Ramos (cell line): ENCODE results near the gene OR14J1.
"Not testable (repeated sequence)": the region's sequence is repeated elsewhere in the genome, so short reads cannot be mapped to it uniquely, and the experiment has no call there.

Source experiments
- in situ Hi-C: fragments of 300-500 bp; cut with MboI; formaldehyde crosslinking; loops from one replicate; pipeline ENCODE4 v1.14.3; 2022; ENCODE audit warnings: low sequenced_read_pairs; ENCODE audit not compliant: unreplicated experiment

The OR14J1 gene, protein sequence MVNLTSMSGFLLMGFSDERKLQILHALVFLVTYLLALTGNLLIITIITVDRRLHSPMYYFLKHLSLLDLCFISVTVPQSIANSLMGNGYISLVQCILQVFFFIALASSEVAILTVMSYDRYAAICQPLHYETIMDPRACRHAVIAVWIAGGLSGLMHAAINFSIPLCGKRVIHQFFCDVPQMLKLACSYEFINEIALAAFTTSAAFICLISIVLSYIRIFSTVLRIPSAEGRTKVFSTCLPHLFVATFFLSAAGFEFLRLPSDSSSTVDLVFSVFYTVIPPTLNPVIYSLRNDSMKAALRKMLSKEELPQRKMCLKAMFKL

GRCh38 chr6:29301316-29301715 is at the start of gene OR14J1:
OR14J1 (plus strand) TSS chr6:29301701; CDS start chr6:29306690, 4,989 bp downstream.
- in situ Hi-C loops = no loop called here

DNA sequence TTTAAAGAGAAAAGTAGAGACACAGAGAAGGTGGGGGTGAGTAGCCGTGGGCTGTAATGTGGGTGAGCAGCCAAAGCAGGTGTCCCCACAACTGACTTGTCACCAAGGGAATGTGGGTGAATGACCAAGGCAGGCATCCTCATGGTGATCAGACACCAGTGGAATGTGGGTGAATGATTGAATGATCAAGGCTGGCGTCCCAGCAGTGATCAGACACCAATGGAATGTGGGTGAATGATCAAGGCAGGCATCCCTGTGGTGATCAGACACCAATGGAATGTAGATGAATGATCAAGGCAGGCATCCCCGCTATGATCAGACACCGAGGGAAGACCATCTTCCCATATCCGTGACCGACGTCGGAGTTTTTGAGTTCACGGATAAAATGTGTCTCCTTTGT is 49.8 kb upstream of the OR14J1 start:
- in situ Hi-C loops = no loop called here

DNA sequence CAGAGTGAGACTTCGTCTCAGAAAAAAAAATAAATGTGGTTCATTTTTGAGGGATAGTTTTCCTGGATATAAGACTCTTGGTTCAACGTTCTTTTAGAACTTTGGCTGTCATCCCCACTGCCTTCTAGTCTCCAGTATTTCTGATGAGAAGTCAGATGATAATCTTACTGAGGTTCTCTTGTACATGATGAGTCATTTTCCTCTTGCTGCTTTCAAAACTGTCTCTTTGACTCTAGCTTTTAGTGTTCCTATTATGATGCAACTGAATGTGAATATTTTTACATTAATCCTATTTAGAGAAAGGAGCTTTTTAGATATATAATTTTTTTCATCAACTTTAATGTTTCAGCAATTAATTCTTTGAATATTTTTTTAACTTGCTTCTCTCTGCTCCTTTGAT is 46.0 kb upstream of the OR14J1 start:
- in situ Hi-C loops = no loop called here

- in situ Hi-C loops = no loop called here
Measured at GRCh38 chr6:29259721-29260120, 41.8 kb upstream of the OR14J1 start.

DNA sequence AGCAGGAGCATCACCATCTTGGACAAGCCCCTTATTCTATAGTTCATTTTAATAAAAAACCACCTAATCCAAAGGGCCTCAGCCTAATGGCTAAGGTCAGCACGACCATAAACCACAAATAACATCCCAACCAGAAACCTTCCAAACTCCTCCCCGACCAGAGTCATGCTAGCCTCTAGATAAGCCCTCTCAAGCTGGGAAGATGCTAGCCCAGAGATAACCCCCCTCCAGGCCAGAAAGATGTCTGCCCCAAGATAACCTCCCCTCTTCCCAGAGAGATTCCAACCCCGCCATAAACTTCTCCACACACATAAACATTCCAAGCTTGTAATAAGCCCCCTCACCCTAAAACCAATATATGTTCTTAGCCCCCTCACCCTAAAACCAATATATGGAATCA is 38.5 kb upstream of the OR14J1 start:
- in situ Hi-C loops = no loop called here

- in situ Hi-C loops = no loop called here
Measured at GRCh38 chr6:29294499-29294914, 7.0 kb upstream of the OR14J1 start.

GRCh38 chr6:29295181-29295585 is 6.3 kb upstream of the OR14J1 start:
- in situ Hi-C loops = no loop called here

DNA sequence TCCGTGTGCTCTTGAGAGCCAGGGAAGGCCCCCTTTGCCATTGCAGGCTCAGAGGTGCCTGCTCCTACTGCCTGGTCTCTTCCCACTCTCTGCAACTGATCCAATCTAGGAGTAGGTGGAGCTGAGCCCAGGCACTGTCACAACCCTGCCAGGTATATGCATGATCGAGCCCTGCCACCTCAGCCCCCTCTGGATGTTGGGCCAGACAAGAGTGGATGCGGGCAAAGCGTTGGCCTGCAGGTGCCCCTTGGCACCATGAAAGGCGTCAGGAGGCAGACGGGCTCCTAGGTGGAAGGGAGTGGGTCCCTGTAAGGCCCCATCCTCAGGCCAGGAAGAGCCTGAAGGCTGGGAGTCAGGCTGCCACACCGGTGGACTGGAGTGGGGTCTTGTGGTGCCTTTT is 5.9 kb upstream of the OR14J1 start:
- in situ Hi-C loops = no loop called here

DNA sequence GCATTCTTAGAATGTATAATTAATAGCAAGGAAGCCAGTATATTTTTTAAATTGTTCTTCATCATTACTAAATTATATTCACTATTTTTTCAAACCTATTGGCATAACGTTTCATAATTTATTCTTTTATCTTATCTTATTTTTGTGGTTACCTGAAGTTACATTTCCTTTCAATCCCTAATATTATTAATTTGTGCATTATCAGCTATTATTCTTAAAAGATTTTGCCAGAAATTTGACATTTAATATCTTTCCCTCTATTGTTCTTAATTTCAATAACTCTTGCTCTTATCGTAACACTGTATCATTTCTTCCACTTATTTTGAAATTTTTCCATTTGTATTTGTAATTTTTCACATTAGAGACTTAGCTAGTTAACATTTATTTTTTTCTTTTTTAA is 18.4 kb downstream of the OR14J1 start:
- in situ Hi-C loops = no loop called here

DNA sequence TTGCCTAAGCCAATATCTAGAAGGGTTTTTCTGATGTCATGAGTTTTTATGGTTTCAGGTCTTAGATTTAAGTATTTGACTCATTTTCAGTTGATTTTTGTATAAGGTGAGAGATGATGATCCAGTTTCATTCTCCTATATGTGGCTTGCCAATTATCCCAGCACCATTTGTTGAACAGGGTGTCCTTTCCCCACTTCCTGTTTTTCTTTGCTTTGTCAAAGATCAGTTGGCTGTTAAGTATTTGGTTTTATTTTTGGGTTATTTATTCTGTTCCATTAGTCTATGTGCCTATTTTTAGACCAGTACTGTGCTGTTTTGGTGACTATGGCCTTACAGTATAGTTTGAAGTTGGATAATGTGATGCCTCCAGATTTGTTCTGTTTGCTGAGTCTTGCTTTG is 21.8 kb downstream of the OR14J1 start:
- in situ Hi-C loops = not testable (repeated sequence)

DNA sequence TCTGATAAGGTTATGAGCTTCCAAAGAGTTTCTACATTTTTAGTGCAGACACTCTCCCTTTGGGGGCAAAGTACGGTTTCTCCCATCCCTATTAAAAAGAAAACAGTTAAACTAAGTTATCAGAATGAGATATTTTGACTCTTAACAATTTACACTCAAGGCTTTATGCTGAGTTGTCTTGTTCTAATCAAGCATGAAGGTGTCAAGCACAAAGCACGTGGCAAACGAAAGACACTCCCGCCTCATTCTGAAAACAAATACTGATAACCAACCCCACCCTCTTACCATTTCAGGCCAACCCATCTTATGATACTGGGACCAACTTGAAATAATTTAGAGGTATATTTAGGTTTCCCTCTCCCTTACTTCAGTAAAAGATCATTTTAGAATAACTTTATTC is 24.3 kb downstream of the OR14J1 start:
- in situ Hi-C loops = no loop called here

GRCh38 chr6:29332676-29333075 is 31.2 kb downstream of the OR14J1 start:
- in situ Hi-C loops = no loop called here

DNA sequence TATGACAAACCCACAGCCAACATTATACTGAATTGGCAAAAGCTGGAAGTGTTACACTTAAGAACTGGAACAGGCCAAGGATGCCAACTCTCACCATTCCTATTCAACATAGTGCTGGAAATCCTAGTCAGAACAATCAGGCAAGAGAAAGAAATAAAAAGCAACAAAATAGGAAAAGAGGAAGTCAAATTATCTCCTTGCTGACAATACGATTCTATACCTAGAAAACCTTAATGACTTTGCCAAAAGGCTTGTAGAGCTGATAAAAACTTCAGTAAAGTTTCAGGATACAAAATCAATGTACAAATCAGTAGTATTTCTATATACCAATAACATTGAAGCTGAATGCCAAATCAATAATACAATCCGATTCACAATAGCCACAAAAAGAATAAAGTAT is 34.8 kb downstream of the OR14J1 start:
- in situ Hi-C loops = no loop called here

DNA sequence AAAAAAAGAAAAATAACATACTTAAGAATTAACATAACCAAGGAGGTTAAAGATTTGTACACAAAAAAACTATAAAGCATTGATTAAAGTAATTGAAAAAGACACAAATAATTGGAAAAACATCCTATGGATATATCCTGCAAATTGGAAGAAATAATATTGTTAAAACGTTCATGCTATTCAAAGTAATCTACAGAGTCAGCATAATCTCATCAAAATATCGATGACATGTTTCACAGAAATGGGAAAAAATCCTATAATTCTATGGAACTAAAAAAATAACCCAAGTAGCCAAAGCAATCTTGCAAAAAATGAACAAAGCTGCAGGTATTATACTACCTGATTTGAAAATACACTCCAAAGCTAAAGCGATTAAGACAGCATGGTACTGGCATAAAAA is 43.9 kb downstream of the OR14J1 start:
- in situ Hi-C loops = no loop called here

- in situ Hi-C loops = not testable (repeated sequence)
Measured at GRCh38 chr6:29349348-29349747, 47.8 kb downstream of the OR14J1 start.

- in situ Hi-C loops = no loop called here
Measured at GRCh38 chr6:29354980-29355379, 53.5 kb downstream of the OR14J1 start.

- in situ Hi-C loops = no loop called here
Measured at GRCh38 chr6:29355603-29356002, 54.1 kb downstream of the OR14J1 start.
